Ureter (tissue), 1 donor: ENCODE results near the gene KRTAP5-6. TPM values are rescaled to one million over a fixed set of nuclear protein-coding genes. Genes with fewer than 3 reads are reported as not detected.

Experiments
- total RNA-seq: library from RNA; stranded (reverse); gene quantifications from one replicate; pipeline ENCODE4 v1.2.4, GENCODE V29; 2023
- donor health status: DM: yes; HTN: yes; CAD: no.

Gene KRTAP5-6
- total RNA-seq, 1 donor from 2014 or later, result not detected

Other genes with a start within 250 kb of the KRTAP5-6 start
- 61.5 TPM for gene MOB2, start 210.4 kb upstream of the KRTAP5-6 start, total RNA-seq
- 6.0 TPM for gene DUSP8, start 124.9 kb upstream of the KRTAP5-6 start, total RNA-seq
- gene KRTAP5-1, start 111.9 kb upstream of the KRTAP5-6 start, total RNA-seq, result not detected
- not detected for gene KRTAP5-2, start 98.9 kb upstream of the KRTAP5-6 start, total RNA-seq
- not detected for gene KRTAP5-3, start 88.7 kb upstream of the KRTAP5-6 start, total RNA-seq
- gene KRTAP5-4, start 75.1 kb upstream of the KRTAP5-6 start, total RNA-seq, result not detected
- not detected for gene KRTAP5-5, start 67.4 kb upstream of the KRTAP5-6 start, total RNA-seq
- 49.2 TPM for gene IFITM10, start 53.4 kb downstream of the KRTAP5-6 start, total RNA-seq
- gene CTSD, start 66.7 kb downstream of the KRTAP5-6 start, total RNA-seq, result 1,385 TPM
- gene SYT8, start 137.8 kb downstream of the KRTAP5-6 start, total RNA-seq, result 159 TPM
- 45.0 TPM for gene TNNI2, start 141.8 kb downstream of the KRTAP5-6 start, total RNA-seq
- gene LSP1, start 155.9 kb downstream of the KRTAP5-6 start, total RNA-seq, result 47.4 TPM
- gene PRR33, start 194.7 kb downstream of the KRTAP5-6 start, total RNA-seq, result not detected
- gene TNNT3, start 222.5 kb downstream of the KRTAP5-6 start, total RNA-seq, result 57.7 TPM